Occipital lobe (tissue), 2 donors: ENCODE results near the gene ATP2C2. TPM values are rescaled to one million over a fixed set of nuclear protein-coding genes. Genes with fewer than 3 reads are reported as not detected.
"Not testable (repeated sequence)": the region's sequence is repeated elsewhere in the genome, so short reads cannot be mapped to it uniquely, and the experiment has no call there.

ENCODE experiments used
- DNase-seq: peaks from one replicate; lab custom pipeline; 2025; lab: John Stamatoyannopoulos, UW
- total RNA-seq: library from RNA; depleted of rRNA; stranded (reverse); fragments of >200 nt; gene quantifications from one replicate; pipeline ENCODE4 v1.2.3, GENCODE V29; 2014

The ATP2C2 gene
- total RNA-seq, 1 donor from 2014 or later = 7.0 TPM

DNA sequence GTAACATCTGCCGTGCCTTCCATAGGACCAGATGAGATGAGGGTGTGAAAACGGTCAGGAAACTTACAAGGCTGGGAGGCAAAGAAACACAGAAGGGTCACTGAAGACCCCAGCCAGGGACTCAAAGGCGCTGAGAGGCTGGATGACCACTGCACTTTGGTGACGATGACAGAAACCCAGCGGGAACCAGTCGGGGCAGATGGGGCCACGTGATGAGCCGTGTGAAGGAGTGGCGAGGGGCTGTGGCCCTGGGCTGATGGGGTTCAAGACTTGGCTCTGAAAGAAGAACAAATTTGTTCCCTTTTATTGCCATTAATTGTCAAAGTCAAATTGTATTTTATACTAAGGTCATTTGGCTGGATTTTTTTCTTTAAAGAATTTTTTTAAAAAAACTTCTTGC is 28.6 kb upstream of the ATP2C2 start:
- DNase-seq = no peak

GRCh38 chr16:84340325-84341040 is 27.9 kb upstream of the ATP2C2 start:
- no peak for DNase-seq

DNA sequence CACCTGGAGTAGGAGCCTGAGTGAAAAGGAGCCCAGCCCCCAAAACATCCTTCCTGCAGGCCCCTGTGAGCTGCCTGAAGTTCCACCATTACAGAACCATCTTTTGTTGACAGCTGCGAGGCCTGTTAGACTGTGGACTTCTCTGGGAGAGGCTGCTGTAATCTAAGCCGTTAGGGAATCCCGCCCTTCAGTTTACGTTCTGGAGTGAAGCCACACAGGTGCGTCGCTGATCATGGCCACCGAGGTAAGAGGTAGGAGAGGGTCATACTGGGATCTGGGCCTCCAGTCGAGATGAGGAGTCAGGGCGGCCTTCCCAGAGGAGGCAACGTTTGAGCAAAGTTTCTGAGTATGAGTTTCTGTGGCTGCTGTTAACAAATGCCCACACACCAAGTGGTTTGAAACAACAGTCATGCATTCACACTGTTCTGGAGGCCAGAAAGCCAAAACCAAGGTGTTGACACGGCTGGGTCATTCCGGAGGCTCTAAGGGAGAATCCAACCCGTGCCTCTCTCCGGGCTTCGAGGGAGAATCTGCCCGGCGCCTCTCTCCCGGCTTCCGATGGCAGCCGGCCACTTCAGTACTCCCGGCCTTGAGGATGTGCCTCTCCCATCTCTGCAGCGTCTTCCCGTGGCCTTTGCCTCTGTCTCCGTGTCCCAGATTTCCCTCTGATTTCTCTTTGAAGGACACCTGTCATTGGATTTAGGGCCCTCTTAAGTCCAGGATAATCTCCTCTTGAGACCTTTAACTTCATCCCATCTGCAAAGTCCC is 26.6 kb upstream of the ATP2C2 start:
- no peak for DNase-seq

- not testable (repeated sequence) for DNase-seq
These were observed 24.5 kb upstream of the ATP2C2 start for GRCh38 chr16:84343800-84344199.

GRCh38 chr16:84344781-84345180 is 23.6 kb upstream of the ATP2C2 start:
- no peak for DNase-seq

DNA sequence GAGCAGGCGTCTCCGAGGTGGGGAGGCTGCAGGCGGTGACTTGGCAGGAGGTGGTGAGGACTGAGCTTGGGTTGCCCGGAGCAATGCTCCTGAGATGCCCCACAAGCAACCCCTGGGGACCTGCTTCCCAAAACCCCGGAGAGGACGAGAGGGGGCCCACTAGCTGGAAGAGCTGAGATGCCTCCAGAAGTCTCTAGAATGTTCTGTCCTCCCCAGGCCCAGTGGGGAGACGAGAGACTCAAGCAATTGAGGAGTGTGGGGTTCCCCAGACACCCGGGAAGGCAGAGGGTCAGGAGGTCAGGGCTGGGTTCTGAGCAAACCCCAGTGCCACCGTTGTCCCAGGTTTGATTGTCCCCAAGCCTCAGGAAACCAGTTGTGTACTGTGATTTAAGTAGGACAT is 21.2 kb upstream of the ATP2C2 start:
- no peak for DNase-seq

- no peak for DNase-seq
These were observed 19.9 kb upstream of the ATP2C2 start for GRCh38 chr16:84348386-84348888.

DNA sequence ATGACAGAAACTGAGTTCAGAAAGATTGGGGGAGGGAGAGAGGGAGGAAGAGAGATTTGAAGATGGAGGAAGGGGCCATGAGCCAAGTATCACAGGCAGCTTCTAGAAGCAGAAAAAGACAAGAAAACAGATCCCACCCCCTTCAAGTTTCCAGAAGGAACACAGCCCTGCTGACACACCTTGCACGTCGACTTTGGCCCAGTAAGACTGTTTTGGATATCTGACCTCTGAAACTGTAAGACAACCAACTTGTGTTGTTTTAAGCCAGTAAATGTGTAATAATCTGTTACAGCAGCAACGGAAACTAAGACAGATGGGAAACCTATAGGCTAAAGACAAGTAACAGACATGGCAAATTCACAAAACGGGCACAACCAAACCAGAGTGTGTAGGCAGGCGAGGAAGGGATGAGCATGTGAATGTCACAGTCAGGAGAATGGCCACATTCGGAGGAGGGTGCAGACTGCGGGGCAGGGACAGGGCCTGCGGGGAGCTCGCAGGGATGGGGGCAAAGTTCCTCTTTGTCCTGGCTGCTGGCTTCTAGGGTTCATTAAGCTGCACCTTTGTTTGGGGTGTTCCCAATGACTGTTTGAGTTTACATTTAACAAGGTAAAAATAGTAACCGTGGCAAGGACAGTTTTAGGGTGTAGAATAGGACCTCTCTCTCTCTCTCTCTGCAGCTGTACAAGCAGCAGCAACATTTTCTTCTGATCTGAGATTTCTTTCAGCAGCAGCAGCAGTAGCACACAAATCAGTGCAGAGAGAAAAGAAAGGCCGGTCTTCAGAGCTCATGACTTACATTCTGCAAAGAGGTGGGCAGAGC is 18.3 kb upstream of the ATP2C2 start:
- no peak for DNase-seq

GRCh38 chr16:84350685-84351400 is 17.5 kb upstream of the ATP2C2 start:
- DNase-seq = no peak

DNA sequence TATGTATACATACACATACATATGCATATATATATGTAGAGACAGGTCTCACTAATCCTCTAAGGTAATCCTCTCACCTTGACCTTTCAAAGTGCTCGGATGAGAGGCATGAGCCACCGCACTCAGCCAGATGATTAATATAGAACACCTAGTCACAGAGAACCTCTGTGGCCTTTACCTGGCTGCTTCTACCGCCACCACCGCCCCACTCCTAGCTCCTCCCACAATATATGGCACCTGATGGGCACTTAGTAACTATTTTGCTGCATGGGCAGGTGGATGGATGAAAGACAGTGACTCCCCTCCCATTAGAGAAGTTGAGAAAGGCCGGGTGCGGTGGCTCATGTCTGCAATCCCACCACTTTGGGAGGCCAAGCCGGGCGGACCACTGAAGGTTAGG is 16.7 kb upstream of the ATP2C2 start:
- no peak for DNase-seq

GRCh38 chr16:84354306-84354705 is 14.0 kb upstream of the ATP2C2 start:
- DNase-seq = no peak

DNA sequence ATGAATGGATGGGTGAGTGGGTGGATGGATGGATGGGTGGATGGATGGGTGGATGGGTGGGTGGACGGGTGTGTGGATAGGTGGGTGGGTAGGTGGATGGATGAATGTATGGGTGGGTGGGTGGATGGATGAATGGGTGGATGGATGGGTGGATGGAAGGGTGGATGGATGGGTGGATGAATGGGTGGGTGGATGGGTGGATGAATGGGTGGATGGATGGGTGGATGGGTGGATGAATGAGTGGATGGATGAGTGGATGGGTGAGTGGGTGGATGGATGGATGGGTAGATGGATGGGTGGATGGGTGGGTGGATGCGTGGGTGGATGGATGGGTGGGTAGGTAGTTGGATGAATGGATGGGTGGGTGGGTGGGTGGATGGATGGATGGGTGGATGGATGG is 13.2 kb upstream of the ATP2C2 start:
- DNase-seq = no peak

DNA sequence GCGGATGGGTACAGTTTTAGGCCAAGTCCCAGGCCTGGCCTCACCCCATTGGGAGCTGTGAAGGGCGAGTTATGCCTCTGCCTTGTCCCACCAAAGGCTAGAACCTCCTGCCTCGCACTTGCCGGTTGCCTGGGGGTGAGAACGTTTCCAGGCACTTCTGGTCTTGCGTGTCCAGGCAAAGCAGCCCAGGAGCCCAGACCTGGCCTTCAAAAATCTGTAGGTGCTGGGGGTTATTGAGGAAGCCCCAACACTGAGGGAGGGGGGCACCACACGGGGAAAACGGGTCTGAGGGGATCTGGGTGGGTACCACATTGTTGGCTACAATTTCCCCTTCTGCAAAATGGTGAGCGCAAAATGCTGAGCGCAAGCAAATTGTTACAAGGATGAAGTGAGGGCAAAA is 12.2 kb upstream of the ATP2C2 start:
- no peak for DNase-seq

GRCh38 chr16:84356591-84357116 is 11.7 kb upstream of the ATP2C2 start:
- DNase-seq = peak; percentile 84

DNA sequence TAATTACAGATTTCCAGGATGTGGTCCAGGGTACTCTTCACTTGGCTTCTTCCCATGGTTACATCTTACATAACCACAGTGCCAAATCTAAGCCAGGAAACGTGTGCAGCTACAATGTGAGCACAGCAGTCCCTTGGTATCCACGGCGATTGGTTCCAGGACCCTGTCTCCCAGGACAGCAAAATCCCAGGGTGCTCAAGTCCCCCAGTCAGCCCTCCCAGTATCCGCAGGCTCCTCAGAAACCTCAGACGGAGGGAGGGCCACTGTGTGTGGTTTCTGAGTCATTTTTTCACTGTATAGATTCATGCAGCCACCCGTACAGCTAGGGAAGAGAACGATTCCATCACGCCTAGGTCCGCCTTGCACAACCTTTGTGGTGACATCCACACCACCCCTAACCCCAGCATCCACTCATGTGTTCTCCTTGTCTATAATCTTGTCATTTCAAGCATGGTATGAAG is 11.1 kb upstream of the ATP2C2 start:
- no peak for DNase-seq

GRCh38 chr16:84358601-84359295 is 9.6 kb upstream of the ATP2C2 start:
- no peak for DNase-seq

DNA sequence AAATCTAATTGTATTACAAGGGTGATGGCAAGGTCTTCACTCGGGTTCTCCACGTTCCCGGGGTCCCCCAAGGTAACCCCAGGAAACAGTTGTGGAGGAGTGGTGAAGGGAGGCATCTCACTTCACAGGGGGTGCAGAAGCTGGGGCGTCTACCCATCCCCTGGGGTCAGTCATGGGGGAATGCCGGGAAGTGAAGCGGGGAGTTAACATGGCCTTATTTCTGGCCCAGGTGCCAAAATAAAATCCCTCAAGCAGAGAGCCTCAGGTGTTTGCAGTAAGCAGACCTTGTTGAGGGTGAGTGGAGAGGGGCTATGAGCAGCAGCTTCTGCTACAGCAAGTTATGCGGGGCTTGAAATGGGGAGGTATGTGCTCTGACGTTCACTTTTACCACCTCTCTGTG is 9.0 kb upstream of the ATP2C2 start:
- no peak for DNase-seq

- DNase-seq = no peak
These were observed 8.2 kb upstream of the ATP2C2 start for GRCh38 chr16:84360170-84360569.

- DNase-seq = no peak
These were observed 7.6 kb upstream of the ATP2C2 start for GRCh38 chr16:84360748-84361147.

- no peak for DNase-seq
These were observed 6.8 kb upstream of the ATP2C2 start for GRCh38 chr16:84361546-84361945.
